ENCODE data around the gene FLOT1. TPM values are rescaled to one million over a fixed set of nuclear protein-coding genes. Genes with fewer than 3 reads are reported as not detected.

FLOT1 gene
- total and polyA plus RNA-seq, 2 of the 13 experiments (the other 11 are each of a cell fraction or from before 2014, with no cell fraction given): 82.3 to 130 TPM

DNA sequence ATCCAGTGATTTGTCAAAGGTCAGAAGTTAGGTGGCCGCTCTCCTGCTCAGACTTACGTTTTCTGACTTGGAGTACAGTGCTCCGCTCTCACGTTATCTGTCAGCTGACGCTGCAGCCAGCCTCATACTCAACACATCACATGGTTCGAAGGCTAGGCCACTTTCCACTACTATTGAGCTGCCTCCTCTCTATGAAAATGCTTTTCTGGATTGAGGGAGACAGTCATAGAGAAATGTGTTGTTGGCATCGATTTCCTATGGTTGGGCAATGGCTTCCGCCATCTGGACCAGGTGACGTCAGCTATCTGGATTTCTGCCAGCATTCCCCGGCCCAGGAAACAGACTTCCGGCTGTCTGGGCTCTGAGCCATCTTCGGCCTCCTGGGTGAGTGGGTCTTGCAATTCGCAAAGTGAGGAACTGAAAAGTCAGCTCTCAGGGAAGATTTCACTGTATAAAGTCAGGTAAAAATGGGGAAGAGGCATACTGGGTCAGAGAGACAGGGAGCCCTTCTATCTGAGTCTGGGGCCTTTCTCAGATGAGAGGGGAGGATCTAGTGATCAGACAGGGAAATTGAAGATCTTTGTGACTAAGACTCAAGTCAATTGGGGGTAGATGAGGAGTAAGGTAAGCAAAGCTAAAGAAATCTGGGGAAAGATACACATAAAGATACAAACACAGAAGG is 39.4 kb upstream of the FLOT1 start (continued):
- TF ChIP-seq, protein P1, sequence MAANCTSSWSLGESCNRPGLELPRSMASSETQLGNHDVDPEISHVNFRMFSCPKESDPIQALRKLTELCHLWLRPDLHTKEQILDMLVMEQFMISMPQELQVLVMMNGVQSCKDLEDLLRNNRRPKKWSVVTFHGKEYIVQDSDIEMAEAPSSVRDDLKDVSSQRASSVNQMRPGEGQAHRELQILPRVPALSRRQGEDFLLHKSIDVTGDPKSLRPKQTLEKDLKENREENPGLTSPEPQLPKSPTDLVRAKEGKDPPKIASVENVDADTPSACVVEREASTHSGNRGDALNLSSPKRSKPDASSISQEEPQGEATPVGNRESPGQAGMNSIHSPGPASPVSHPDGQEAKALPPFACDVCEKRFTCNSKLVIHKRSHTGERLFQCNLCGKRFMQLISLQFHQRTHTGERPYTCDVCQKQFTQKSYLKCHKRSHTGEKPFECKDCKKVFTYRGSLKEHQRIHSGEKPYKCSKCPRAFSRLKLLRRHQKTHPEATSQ (CRISPR knock-in tag; IDR thresholded peaks at IDR 0.05; ENCODE audit: borderline replicate concordance): no peak; the same call in 1 of the 2 replicates
- TF ChIP-seq LRRFIP1 (CRISPR knock-in tag; conservative IDR thresholded peaks at IDR 0.05) (no peak), SKI (IDR thresholded peaks at IDR 0.05; ENCODE audit: partially characterized antibody) (peak; percentile 98), ZNF30 (CRISPR knock-in tag; IDR thresholded peaks at IDR 0.05) (no peak), ZNF33A (CRISPR knock-in tag; IDR thresholded peaks at IDR 0.05; ENCODE audit: borderline replicate concordance) (peak; percentile 84; the same call in 1 of the 2 replicates), ARHGAP35 (CRISPR knock-in tag; IDR thresholded peaks at IDR 0.05; ENCODE audit: borderline replicate concordance) (peak; percentile 81; the same call in 1 of the 2 replicates), RXRB (CRISPR knock-in tag; IDR thresholded peaks at IDR 0.05; ENCODE audit: borderline replicate concordance) (peak; percentile 95), KLF13 (CRISPR knock-in tag; IDR thresholded peaks at IDR 0.05) (no peak), SIX4 (CRISPR knock-in tag; IDR thresholded peaks at IDR 0.05) (peak; percentile 86), KLF12 (CRISPR knock-in tag; IDR thresholded peaks at IDR 0.05; ENCODE audit: borderline replicate concordance) (peak; percentile 44; the same call in 1 of the 2 replicates), ZNF660 (CRISPR knock-in tag; IDR thresholded peaks at IDR 0.05; ENCODE audit: borderline replicate concordance, low read depth) (no peak), ZNF678 (CRISPR knock-in tag; IDR thresholded peaks at IDR 0.05) (peak; percentile 69; the same call in 1 of the 2 replicates), MXI1 (IDR thresholded peaks at IDR 0.05; ENCODE audit: borderline replicate concordance, low read depth, low read length) (peak; percentile 54; the same call in 2 of the 3 replicates), THAP11 (CRISPR knock-in tag; IDR thresholded peaks at IDR 0.05) (peak; percentile 86), RXRA (CRISPR knock-in tag; IDR thresholded peaks at IDR 0.05) (peak; percentile 89), SUZ12 (IDR thresholded peaks at IDR 0.05; ENCODE audit: low read depth, low read length) (no peak), ZNF354B (CRISPR knock-in tag; IDR thresholded peaks at IDR 0.05) (no peak)
- TF ChIP-seq, protein P2, sequence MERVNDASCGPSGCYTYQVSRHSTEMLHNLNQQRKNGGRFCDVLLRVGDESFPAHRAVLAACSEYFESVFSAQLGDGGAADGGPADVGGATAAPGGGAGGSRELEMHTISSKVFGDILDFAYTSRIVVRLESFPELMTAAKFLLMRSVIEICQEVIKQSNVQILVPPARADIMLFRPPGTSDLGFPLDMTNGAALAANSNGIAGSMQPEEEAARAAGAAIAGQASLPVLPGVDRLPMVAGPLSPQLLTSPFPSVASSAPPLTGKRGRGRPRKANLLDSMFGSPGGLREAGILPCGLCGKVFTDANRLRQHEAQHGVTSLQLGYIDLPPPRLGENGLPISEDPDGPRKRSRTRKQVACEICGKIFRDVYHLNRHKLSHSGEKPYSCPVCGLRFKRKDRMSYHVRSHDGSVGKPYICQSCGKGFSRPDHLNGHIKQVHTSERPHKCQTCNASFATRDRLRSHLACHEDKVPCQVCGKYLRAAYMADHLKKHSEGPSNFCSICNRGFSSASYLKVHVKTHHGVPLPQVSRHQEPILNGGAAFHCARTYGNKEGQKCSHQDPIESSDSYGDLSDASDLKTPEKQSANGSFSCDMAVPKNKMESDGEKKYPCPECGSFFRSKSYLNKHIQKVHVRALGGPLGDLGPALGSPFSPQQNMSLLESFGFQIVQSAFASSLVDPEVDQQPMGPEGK (CRISPR knock-in tag; IDR thresholded peaks at IDR 0.05): peak; percentile 77; the same call in 1 of the 2 replicates
- TF ChIP-seq, protein P3, sequence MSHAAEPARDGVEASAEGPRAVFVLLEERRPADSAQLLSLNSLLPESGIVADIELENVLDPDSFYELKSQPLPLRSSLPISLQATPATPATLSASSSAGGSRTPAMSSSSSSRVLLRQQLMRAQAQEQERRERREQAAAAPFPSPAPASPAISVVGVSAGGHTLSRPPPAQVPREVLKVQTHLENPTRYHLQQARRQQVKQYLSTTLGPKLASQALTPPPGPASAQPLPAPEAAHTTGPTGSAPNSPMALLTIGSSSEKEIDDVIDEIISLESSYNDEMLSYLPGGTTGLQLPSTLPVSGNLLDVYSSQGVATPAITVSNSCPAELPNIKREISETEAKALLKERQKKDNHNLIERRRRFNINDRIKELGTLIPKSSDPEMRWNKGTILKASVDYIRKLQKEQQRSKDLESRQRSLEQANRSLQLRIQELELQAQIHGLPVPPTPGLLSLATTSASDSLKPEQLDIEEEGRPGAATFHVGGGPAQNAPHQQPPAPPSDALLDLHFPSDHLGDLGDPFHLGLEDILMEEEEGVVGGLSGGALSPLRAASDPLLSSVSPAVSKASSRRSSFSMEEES (CRISPR knock-in tag; IDR thresholded peaks at IDR 0.05): peak; percentile 98
